ENCODE measurements around the gene GSTA3.
"Not testable (repeated sequence)": the region's sequence is repeated elsewhere in the genome, so short reads cannot be mapped to it uniquely, and the experiment has no call there.

GRCh38 chr6:52856137-52856536 is 53.4 kb downstream of the GSTA3 start:
- not testable (repeated sequence) for TF ChIP-seq CTCF (conservative IDR thresholded peaks at IDR 0.05; ENCODE audit: low read depth in 2 of 2); JUNB (IDR thresholded peaks at IDR 0.05; ENCODE audit: unreplicated experiment)

Data from GM23338 (cell line).